Measurements from ENCODE around the gene PTH2R.
"Not testable (repeated sequence)": the region's sequence is repeated elsewhere in the genome, so short reads cannot be mapped to it uniquely, and the experiment has no call there.

The PTH2R gene

GRCh38 chr2:208496129-208496528 is 89.5 kb downstream of the PTH2R start:
- TF ChIP-seq CTCF (IDR thresholded peaks at IDR 0.05; ENCODE audit: insufficient read depth, low read depth, low read length, missing control alignments): no peak
- no peak overlapping the region for H3K4me3 ChIP-seq (ENCODE audit: low read depth, low read length)
- no peak for DNase-seq (ENCODE audit: low read depth)

GRCh38 chr2:208501206-208501605 is 94.6 kb downstream of the PTH2R start:
- TF ChIP-seq CTCF (IDR thresholded peaks at IDR 0.05; ENCODE audit: insufficient read depth, low read depth, low read length, missing control alignments): no peak
- no peak for DNase-seq (ENCODE audit: low read depth)
- no peak overlapping the region for H3K4me3 ChIP-seq (ENCODE audit: low read depth, low read length)

DNA sequence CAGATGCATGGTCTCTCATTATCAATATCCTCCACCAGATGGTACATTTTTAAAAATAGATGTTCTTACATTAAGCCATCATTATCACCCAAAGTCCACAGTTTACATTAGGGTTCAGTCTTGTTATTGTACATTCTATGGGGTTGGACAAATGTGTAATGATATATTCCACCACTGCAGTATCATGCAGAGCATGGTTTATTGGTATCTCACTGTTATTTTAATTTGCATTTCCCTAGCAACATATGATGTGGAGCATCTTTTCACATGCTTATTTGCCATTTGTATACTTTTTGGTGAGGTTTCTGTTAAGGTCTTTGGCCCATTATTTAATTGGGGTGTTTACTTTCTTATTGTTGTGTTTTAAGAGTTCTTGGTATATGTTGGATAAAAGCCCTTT is 95.7 kb downstream of the PTH2R start:
- H3K4me3 ChIP-seq (ENCODE audit: low read depth, low read length): no peak overlapping the region
- DNase-seq (ENCODE audit: low read depth): no peak
- no peak for TF ChIP-seq CTCF (IDR thresholded peaks at IDR 0.05; ENCODE audit: insufficient read depth, low read depth, low read length, missing control alignments)

GRCh38 chr2:208505365-208505764 is 98.8 kb downstream of the PTH2R start:
- not testable (repeated sequence) for H3K4me3 ChIP-seq (ENCODE audit: low read depth, low read length); DNase-seq (ENCODE audit: low read depth)

- H3K4me3 ChIP-seq (ENCODE audit: low read depth, low read length): no peak overlapping the region
- TF ChIP-seq CTCF (IDR thresholded peaks at IDR 0.05; ENCODE audit: insufficient read depth, low read depth, low read length, missing control alignments): no peak
- no peak for DNase-seq (ENCODE audit: low read depth)
Observed at GRCh38 chr2:208509586-208509985, 103.0 kb downstream of the PTH2R start.

DNA sequence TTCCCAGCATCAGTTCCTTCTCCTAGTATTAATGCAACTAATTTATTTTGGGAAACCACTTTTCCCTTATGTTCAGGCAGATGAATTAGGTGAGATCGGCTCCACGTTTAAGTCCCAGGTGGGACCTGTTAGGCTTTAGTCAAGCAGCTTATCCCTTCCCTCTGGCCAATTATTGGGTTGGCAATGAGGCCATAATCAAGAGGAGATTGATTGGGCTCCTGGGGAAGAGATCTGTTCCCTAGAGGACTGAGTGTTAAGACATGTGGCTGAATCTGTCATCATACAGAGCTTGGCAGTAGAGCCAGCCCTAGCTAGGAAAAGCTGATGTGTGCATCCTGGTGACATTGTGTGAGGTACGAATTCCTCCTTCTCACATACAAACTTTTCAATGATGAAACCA is 104.4 kb downstream of the PTH2R start:
- TF ChIP-seq CTCF (IDR thresholded peaks at IDR 0.05; ENCODE audit: insufficient read depth, low read depth, low read length, missing control alignments): no peak
- no peak overlapping the region for H3K4me3 ChIP-seq (ENCODE audit: low read depth, low read length)
- no peak for DNase-seq (ENCODE audit: low read depth)

GRCh38 chr2:208511573-208511972 is 105.0 kb downstream of the PTH2R start:
- no peak for DNase-seq (ENCODE audit: low read depth)
- no peak overlapping the region for H3K4me3 ChIP-seq (ENCODE audit: low read depth, low read length)
- TF ChIP-seq CTCF (IDR thresholded peaks at IDR 0.05; ENCODE audit: insufficient read depth, low read depth, low read length, missing control alignments): no peak

GRCh38 chr2:208515099-208515498 is 108.5 kb downstream of the PTH2R start:
- TF ChIP-seq CTCF (IDR thresholded peaks at IDR 0.05; ENCODE audit: insufficient read depth, low read depth, low read length, missing control alignments): no peak
- H3K4me3 ChIP-seq (ENCODE audit: low read depth, low read length): no peak overlapping the region
- no peak for DNase-seq (ENCODE audit: low read depth)

DNA sequence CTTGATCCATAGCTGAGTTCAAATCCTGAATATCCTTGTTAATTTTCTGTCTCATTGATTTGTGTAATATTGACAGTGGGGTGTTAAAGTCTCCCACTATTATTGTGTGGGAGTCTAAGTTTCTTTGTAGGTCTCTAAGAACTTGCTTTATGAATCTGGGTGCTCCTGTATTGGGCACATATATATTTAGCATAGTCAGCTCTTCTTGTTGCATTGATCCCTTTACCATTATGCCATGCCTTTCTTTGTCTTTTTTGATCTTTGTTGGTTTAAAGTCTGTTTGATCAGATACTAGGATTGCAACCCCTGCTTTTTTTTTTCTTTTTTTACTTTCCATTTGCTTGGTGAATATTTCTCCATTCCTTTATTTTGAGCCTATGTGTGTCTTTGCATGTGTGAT is 116.5 kb downstream of the PTH2R start:
- not testable (repeated sequence) for DNase-seq (ENCODE audit: low read depth); H3K4me3 ChIP-seq (ENCODE audit: low read depth, low read length)

DNA sequence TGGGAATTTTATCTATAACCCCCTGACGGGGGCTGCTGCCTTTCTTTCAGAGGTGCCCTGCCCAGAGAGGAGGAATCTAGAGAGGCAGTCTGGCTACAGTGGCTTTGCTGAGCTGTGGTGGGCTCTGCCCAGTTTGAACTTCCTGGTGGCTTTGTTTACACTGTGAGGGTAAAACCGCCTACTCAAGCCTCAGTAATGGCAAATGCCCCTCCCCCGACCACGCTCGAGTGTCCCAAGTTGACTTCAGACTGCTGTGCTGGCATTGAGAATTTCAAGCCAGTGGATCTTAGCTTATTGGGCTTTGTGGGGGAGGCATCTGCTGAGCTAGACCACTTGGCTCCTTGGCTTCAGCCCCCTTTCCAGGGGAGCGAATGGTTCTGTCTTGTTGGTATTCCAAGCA is 118.6 kb downstream of the PTH2R start:
- not testable (repeated sequence) for DNase-seq (ENCODE audit: low read depth); H3K4me3 ChIP-seq (ENCODE audit: low read depth, low read length)
